Loucy (cell line): Measurements from ENCODE around the gene IRF2BPL.

Source experiments
- H2AFZ ChIP-seq: fragments of 200-600 bp; sonication (generic); 2 replicates; pipeline ENCODE4 v1.6.0; 2016; ENCODE audit warnings: antibody characterized with exemption, mild to moderate bottlenecking, low read length, moderate library complexity
- H3F3A ChIP-seq: fragments of 200-600 bp; 2 replicates; pipeline ENCODE4 v1.6.0; 2016; ENCODE audit warnings: antibody characterized with exemption, low read depth, mild to moderate bottlenecking
- H3K27me3 ChIP-seq: fragments of 200-600 bp; sonication (generic); 2 replicates; pipeline ENCODE4 v1.6.1; 2014; ENCODE audit warnings: low read length, mild to moderate bottlenecking; ENCODE audit not compliant: insufficient read depth, poor library complexity, severe bottlenecking
- H3K36me3 ChIP-seq: fragments of 200-600 bp; sonication (generic); 2 replicates; pipeline ENCODE4 v1.6.1; 2016; ENCODE audit warnings: low read length; ENCODE audit not compliant: insufficient read depth
- H3K4me1 ChIP-seq: fragments of 200-600 bp; sonication (generic); 2 replicates; pipeline ENCODE4 v1.5.1; 2014; ENCODE audit warnings: low read length, mild to moderate bottlenecking; ENCODE audit not compliant: insufficient read depth, poor library complexity, severe bottlenecking
- H3K4me2 ChIP-seq: fragments of 200-600 bp; sonication (generic); 2 replicates; pipeline ENCODE4 v1.6.0; 2014; ENCODE audit warnings: antibody characterized with exemption, low read length, low read depth, mild to moderate bottlenecking; ENCODE audit not compliant: poor library complexity, severe bottlenecking
- H3K4me3 ChIP-seq: fragments of 200-600 bp; sonication (generic); 2 replicates; pipeline ENCODE4 v1.5.1; 2014; ENCODE audit warnings: low read length, mild to moderate bottlenecking, mixed read lengths; ENCODE audit not compliant: poor library complexity, severe bottlenecking
- H3K79me2 ChIP-seq: fragments of 200-600 bp; sonication (generic); 2 replicates; pipeline ENCODE4 v1.6.1; 2014; ENCODE audit warnings: low read length; ENCODE audit not compliant: insufficient read depth
- H3K9ac ChIP-seq: fragments of 200-600 bp; sonication (generic); 2 replicates; pipeline ENCODE4 v1.6.0; 2014; ENCODE audit warnings: mild to moderate bottlenecking, low read depth, low read length, moderate library complexity; ENCODE audit not compliant: poor library complexity, severe bottlenecking
- H3K9me2 ChIP-seq: fragments of 200-600 bp; sonication (generic); replicated peaks from 2 replicates; pipeline ENCODE4 v1.6.1; 2016; ENCODE audit warnings: low read depth, low read length, mixed read lengths
- H3K9me3 ChIP-seq: fragments of 200-600 bp; sonication (generic); 2 replicates; pipeline ENCODE4 v1.6.1; 2014; ENCODE audit warnings: mild to moderate bottlenecking, antibody characterized with exemption, low read length, low read depth; ENCODE audit not compliant: insufficient read depth
- H4K20me1 ChIP-seq: fragments of 200-600 bp; sonication (generic); 2 replicates; pipeline ENCODE4 v1.6.0; 2014; ENCODE audit warnings: antibody characterized with exemption, low read length, mild to moderate bottlenecking; ENCODE audit not compliant: insufficient read depth, poor library complexity, severe bottlenecking
- CTCF ChIP-seq: fragments of 200-600 bp; sonication (generic); conservative IDR thresholded peaks from 2 replicates; pipeline ENCODE4 v1.5.1; 2014; ENCODE audit warnings: mild to moderate bottlenecking, antibody characterized with exemption, low read length
- EZH2phosphoT487 ChIP-seq: fragments of 200-600 bp; IDR thresholded peaks from 2 replicates; pipeline ENCODE4 v1.6.1; 2018; ENCODE audit warnings: antibody characterized with exemption, mild to moderate bottlenecking, moderate library complexity, borderline replicate concordance

IRF2BPL gene

GRCh38 chr14:77051116-77051515 lies 22.6 kb upstream of the IRF2BPL start:
- Histone ChIP-seq H3K36me3 (no peaks in the 10 kb centered on the region), H3F3A (no peaks in the 10 kb centered on the region), H2AFZ (no peak overlapping the region), H3K79me2 (no peaks in the 10 kb centered on the region), H3K9ac (no peak overlapping the region), H3K9me2 (no peaks in the 10 kb centered on the region), H3K4me1 (peaks cover 13% of the 10 kb centered on the region), H3K9me3 (no peaks in the 10 kb centered on the region), H3K27me3 (no peaks in the 10 kb centered on the region), H4K20me1 (no peaks in the 10 kb centered on the region), H3K4me2 (no peak overlapping the region), H3K4me3 (no peak overlapping the region)
- TF ChIP-seq EZH2phosphoT487, result no peak
- TF ChIP-seq CTCF, result no peak

GRCh38 chr14:77046721-77047120 lies 18.2 kb upstream of the IRF2BPL start:
- Histone ChIP-seq H3K4me1 (peaks cover 51% of the 10 kb centered on the region), H3K4me2 (no peak overlapping the region), H3K9me3 (no peaks in the 10 kb centered on the region), H3K9ac (no peak overlapping the region), H4K20me1 (no peaks in the 10 kb centered on the region), H2AFZ (no peak overlapping the region), H3K27me3 (no peaks in the 10 kb centered on the region), H3K36me3 (no peaks in the 10 kb centered on the region), H3K4me3 (no peak overlapping the region), H3F3A (peaks cover under 1% of the 10 kb centered on the region; the same call in 1 of the 2 replicates), H3K79me2 (no peaks in the 10 kb centered on the region), H3K9me2 (no peaks in the 10 kb centered on the region)
- TF ChIP-seq CTCF, result no peak
- no peak for TF ChIP-seq EZH2phosphoT487

GRCh38 chr14:77045238-77046162 lies 17.0 kb upstream of the IRF2BPL start:
- Histone ChIP-seq H3F3A (peaks cover 13% of the 10 kb centered on the region), H3K9me2 (no peaks in the 10 kb centered on the region), H3K79me2 (no peaks in the 10 kb centered on the region), H3K27me3 (no peaks in the 10 kb centered on the region), H3K9me3 (no peaks in the 10 kb centered on the region), H3K4me3 (no peak overlapping the region), H4K20me1 (no peaks in the 10 kb centered on the region), H3K36me3 (no peaks in the 10 kb centered on the region), H3K4me1 (peaks cover 63% of the 10 kb centered on the region), H3K9ac (peak overlapping the region; percentile 82), H3K4me2 (no peak overlapping the region), H2AFZ (no peak overlapping the region; the same call in 1 of the 2 replicates)
- TF ChIP-seq CTCF (no peak), EZH2phosphoT487 (no peak)
